HepG2 (cell line): ENCODE results near the gene OR10H1. TPM values are rescaled to one million over a fixed set of nuclear protein-coding genes. Genes with fewer than 3 reads are reported as not detected.

Experiments
- ATAC-seq: fragments of 200-7000 bp; cut with Tn5 transposase; 3 replicates; pipeline ENCODE4 v1.9.1; 2020; ENCODE audit warnings: mild to moderate bottlenecking, moderate library complexity
- BruUV-seq: library from RNA; stranded (reverse); fragments of 400-500 nt; replicated peaks from 2 replicates; lab custom pipeline; 2021; lab: Mats Ljungman, UMichigan
- CTCF ChIA-PET: fragments of 300-600 bp; formaldehyde crosslinking; extraction: SDS; loops from one replicate; lab custom pipeline; 2021; ENCODE audit warnings: low total read pairs, inconsistent platforms, low intra/inter-chr PET ratio; lab: Yijun Ruan, JAX
- POLR2A ChIA-PET: fragments of 350-600 bp; sonication (Branson Sonifier 250); formaldehyde crosslinking; loops from one replicate; lab custom pipeline; 2020; ENCODE audit warnings: antibody characterized with exemption, inconsistent platforms; lab: Yijun Ruan, JAX
- DNase-seq: peaks from one replicate; pipeline ENCODE4 v3.0.0-alpha.2; 2015; ENCODE audit warnings: low spot score
- FAIRE-seq: peaks from 3 replicates; lab custom pipeline; 2011; peaks lifted over from hg19 to GRCh38; lab: Jason Lieb, UNC
- H2AFZ ChIP-seq: one replicate; pipeline ENCODE4 v1.6.1; 2011; ENCODE audit warnings: low read length, inconsistent platforms
- H3K27ac ChIP-seq: fragments of 300-600 bp; 3 replicates; pipeline ENCODE4 v1.8.0; 2011; ENCODE audit warnings: mixed run types, mild to moderate bottlenecking, mixed read lengths, low read length, inconsistent platforms; ENCODE audit not compliant: insufficient read depth; ENCODE audit errors: extremely low read length
- H3K27me3 ChIP-seq, 2 experiments: fragments of 200-600 bp in 1 of 2; 2 replicates in 1 of 2; 3 replicates in 1 of 2; pipeline versions ENCODE4 v1.6.0 to v1.8.0; 2011; ENCODE audit warnings: low read length in 2 of 2, mild to moderate bottlenecking in 2 of 2, moderate library complexity in 2 of 2, inconsistent platforms in 1 of 2; ENCODE audit not compliant: insufficient read depth in 2 of 2, control insufficient read depth in 1 of 2
- H3K36me3 ChIP-seq, 2 experiments: fragments of 200-600 bp in 1 of 2; replicated peaks in 1 of 2; 2 replicates in 1 of 2; 3 replicates in 1 of 2; pipeline versions ENCODE4 v1.5.1 to v1.8.0; 2011; ENCODE audit warnings: low read length in 2 of 2, inconsistent platforms in 1 of 2; ENCODE audit not compliant: insufficient read depth in 2 of 2, control insufficient read depth in 1 of 2
- H3K4me1 ChIP-seq: 2 replicates; pipeline ENCODE4 v1.5.1; 2012; ENCODE audit warnings: low read length, inconsistent platforms; ENCODE audit not compliant: insufficient read depth
- H3K4me2 ChIP-seq: 2 replicates; pipeline ENCODE4 v1.6.0; 2011; ENCODE audit warnings: low read depth, low read length, inconsistent platforms
- H3K4me3 ChIP-seq, 3 experiments: fragments of 200-600 bp in 1 of 3; sonication (generic), shearing (Covaris generic) in 1 of 3; replicated peaks in 1 of 3; 2 replicates each; pipeline ENCODE4 v1.5.1; 2011 to 2016; ENCODE audit warnings: low read length in 3 of 3, inconsistent platforms in 2 of 3, low read depth in 2 of 3, mild to moderate bottlenecking in 2 of 3, control low read depth in 1 of 3, mixed read lengths in 1 of 3; ENCODE audit not compliant: insufficient read depth in 1 of 3
- H3K79me2 ChIP-seq: one replicate; pipeline ENCODE4 v1.6.1; 2011; ENCODE audit warnings: low read length, inconsistent platforms; ENCODE audit not compliant: insufficient read depth
- H3K9ac ChIP-seq: 2 replicates; pipeline ENCODE4 v1.6.0; 2011; ENCODE audit warnings: mild to moderate bottlenecking, low read depth, low read length, inconsistent platforms; ENCODE audit not compliant: insufficient read depth
- H3K9me3 ChIP-seq: 2 replicates; pipeline ENCODE4 v1.5.1; 2012; ENCODE audit warnings: mild to moderate bottlenecking, low read length
- H4K20me1 ChIP-seq: 2 replicates; pipeline ENCODE4 v1.6.0; 2011; ENCODE audit warnings: inconsistent platforms, mild to moderate bottlenecking, low read length, moderate library complexity; ENCODE audit not compliant: insufficient read depth
- CAMTA2 ChIP-seq: sonication (generic); formaldehyde crosslinking; IDR thresholded peaks from 2 replicates; pipeline ENCODE4 v1.4.0; 2020; ENCODE audit warnings: mild to moderate bottlenecking, missing genetic modification reagents, borderline replicate concordance
- HDAC6 ChIP-seq: fragments of 200-600 bp; sonication (generic); IDR thresholded peaks from 2 replicates; pipeline ENCODE4 v1.7.0; 2017; ENCODE audit warnings: mild to moderate bottlenecking, antibody characterized with exemption, low read length, low read depth
- HMG20A ChIP-seq: IDR thresholded peaks from 2 replicates; pipeline ENCODE4 v1.6.1; 2016; ENCODE audit warnings: borderline replicate concordance
- HMGA1 ChIP-seq: sonication (generic); formaldehyde crosslinking; conservative IDR thresholded peaks from 2 replicates; pipeline ENCODE4 v1.4.0; 2020; ENCODE audit warnings: missing genetic modification reagents
- KMT2A ChIP-seq: sonication (generic); formaldehyde crosslinking; IDR thresholded peaks from 2 replicates; pipeline ENCODE4 v1.4.0; 2020; ENCODE audit warnings: missing genetic modification reagents
- NRL ChIP-seq: sonication (generic); formaldehyde crosslinking; IDR thresholded peaks from 2 replicates; pipeline ENCODE4 v1.5.0; 2020; ENCODE audit warnings: missing genetic modification reagents, mild to moderate bottlenecking, moderate library complexity, borderline replicate concordance
- SOX13 ChIP-seq, 3 experiments: fragments of 450-650 bp in 1 of 3; sonication (generic) in 1 of 3; formaldehyde crosslinking in 1 of 3; IDR thresholded peaks in 2 of 3; conservative IDR thresholded peaks in 1 of 3; 2 replicates each; pipeline versions ENCODE4 v1.5.0 to v1.6.1; 2016 to 2020; ENCODE audit warnings: antibody characterized with exemption in 1 of 3, mild to moderate bottlenecking in 1 of 3, missing compliant biosample characterization in 1 of 3, missing genetic modification reagents in 1 of 3, moderate library complexity in 1 of 3
- ZBTB21 ChIP-seq: sonication (generic); formaldehyde crosslinking; IDR thresholded peaks from 2 replicates; pipeline ENCODE4 v1.4.0; 2020; ENCODE audit warnings: missing genetic modification reagents
- ZNF20 ChIP-seq: sonication (generic); formaldehyde crosslinking; IDR thresholded peaks from 2 replicates; pipeline ENCODE4 v1.4.0; 2020; ENCODE audit warnings: mild to moderate bottlenecking, moderate library complexity, missing genetic modification reagents
- ZNF232 ChIP-seq: sonication (generic); formaldehyde crosslinking; IDR thresholded peaks from 2 replicates; pipeline ENCODE4 v1.4.0; 2020; ENCODE audit warnings: missing genetic modification reagents, borderline replicate concordance
- ZNF24 ChIP-seq: fragments of 450-650 bp; IDR thresholded peaks from 2 replicates; pipeline ENCODE4 v1.6.1; 2017; ENCODE audit warnings: antibody characterized with exemption, mild to moderate bottlenecking
- ZNF616 ChIP-seq: sonication (generic); formaldehyde crosslinking; IDR thresholded peaks from 2 replicates; pipeline ENCODE4 v1.5.0; 2020; ENCODE audit warnings: low read depth, mild to moderate bottlenecking, missing genetic modification reagents
- ZNF746 ChIP-seq: sonication (generic); formaldehyde crosslinking; IDR thresholded peaks from 2 replicates; pipeline ENCODE4 v1.8.0; 2022; ENCODE audit warnings: mild to moderate bottlenecking, missing genetic modification reagents
- WGBS: methylation state at CpG from one replicate; pipeline ENCODE4 v1.1.6; 2017; ENCODE audit warnings: low lambda C conversion rate; 5-methylcytosine and 5-hydroxymethylcytosine counted together
- in situ Hi-C: cut with HindIII; loops from 2 replicates; pipeline ENCODE4 v1.10.0; 2017; ENCODE audit warnings: low pct_unique_long_range_greater_than_20kb; ENCODE audit not compliant: extremely low pct_ligation_motif_present
- intact Hi-C: fragments of 100-400 bp; cut with micrococcal nuclease; formaldehyde crosslinking; loops from one replicate; pipeline ENCODE4 v1.10.0; 2022; ENCODE audit not compliant: unreplicated experiment
- polyA plus RNA-seq, 8 experiments: library from polyadenylated mRNA; depleted of rRNA in 3 of 8; stranded (reverse) in 7 of 8; unstranded in 1 of 8; fragments of >200 nt; fragmentation: Illumina TruSeq in 4 of 8; extraction: Trizol in 4 of 8; gene quantifications; 2 replicates each; pipeline versions ENCODE4 v1.2.1 to v1.2.3, GENCODE V29; 2011 to 2016; ENCODE audit warnings: low read depth in 4 of 8, missing spikeins in 1 of 8, mixed read lengths in 1 of 8; ENCODE audit not compliant: insufficient read depth in 1 of 8
- total RNA-seq, 5 experiments: library from RNA; depleted of rRNA; stranded (reverse); fragments of >200 nt; fragmentation: Illumina TruSeq; extraction: Trizol; gene quantifications; 2 replicates each; pipeline ENCODE4 v1.2.3, GENCODE V29; 2016; ENCODE audit warnings: low read depth in 1 of 5
- TF ChIP-seq, protein P1 (sequence below): sonication (generic); formaldehyde crosslinking; IDR thresholded peaks from 2 replicates; pipeline ENCODE4 v1.5.0; 2020; ENCODE audit warnings: missing genetic modification reagents
- TF ChIP-seq, protein P2 (sequence below): sonication (generic); formaldehyde crosslinking; IDR thresholded peaks from 2 replicates; pipeline ENCODE4 v1.4.0; 2020; ENCODE audit warnings: missing genetic modification reagents, borderline replicate concordance
- TF ChIP-seq, protein P3 (sequence below), 2 experiments: sonication (generic) in 1 of 2; formaldehyde crosslinking in 1 of 2; IDR thresholded peaks; 2 replicates each; pipeline versions ENCODE4 v1.4.0 to v1.6.1; 2016 to 2020; ENCODE audit warnings: borderline replicate concordance in 1 of 2, low read depth in 1 of 2, mild to moderate bottlenecking in 1 of 2, missing genetic modification reagents in 1 of 2

Gene OR10H1
- total and polyA plus RNA-seq, 2 of the 13 experiments (the other 11 are each of a cell fraction or from before 2014, with no cell fraction given), result not detected

DNA sequence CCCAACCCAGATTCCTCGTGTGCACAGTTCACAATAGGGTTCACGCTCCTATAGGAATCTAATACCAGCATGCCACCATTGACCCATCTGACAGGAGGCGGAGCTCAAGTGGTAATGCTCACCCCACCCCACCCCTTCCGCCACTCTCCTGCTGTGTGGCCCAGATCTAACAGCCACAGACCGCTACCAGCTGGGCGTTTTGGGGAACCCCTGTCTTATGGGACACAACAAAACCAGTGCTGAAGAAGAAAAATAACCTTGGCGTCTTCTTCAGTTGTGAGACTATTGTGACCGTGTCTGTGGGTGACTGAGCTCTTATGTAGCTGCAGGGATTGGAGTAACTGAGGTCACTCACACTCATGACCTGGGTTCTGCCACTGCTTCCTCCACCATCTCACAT, 5.2 kb upstream of the OR10H1 start:
- no TSS peak for BruUV-seq
- H3K79me2 ChIP-seq, result no peaks in the 10 kb centered on the region
- no peaks in the 10 kb centered on the region for H3K36me3 ChIP-seq
- TF ChIP-seq HMGA1, result no peak
- TF ChIP-seq, protein P1, sequence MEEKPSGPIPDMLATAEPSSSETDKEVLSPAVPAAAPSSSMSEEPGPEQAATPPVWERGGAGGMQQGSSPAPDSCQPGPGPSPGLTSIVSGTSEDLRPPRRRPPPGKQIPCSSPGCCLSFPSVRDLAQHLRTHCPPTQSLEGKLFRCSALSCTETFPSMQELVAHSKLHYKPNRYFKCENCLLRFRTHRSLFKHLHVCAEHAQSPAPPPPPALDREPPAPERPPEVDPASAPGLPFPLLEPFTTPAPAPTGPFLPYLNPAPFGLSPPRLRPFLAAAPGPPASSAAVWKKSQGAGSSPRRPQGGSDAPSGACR (CRISPR knock-in tag), result no peak
- TF ChIP-seq CAMTA2 (CRISPR knock-in tag), result no peak
- TF ChIP-seq HDAC6, result no peak
- no peak for TF ChIP-seq ZNF616 (CRISPR knock-in tag)
- no peak for TF ChIP-seq ZNF24
- TF ChIP-seq, protein P2, sequence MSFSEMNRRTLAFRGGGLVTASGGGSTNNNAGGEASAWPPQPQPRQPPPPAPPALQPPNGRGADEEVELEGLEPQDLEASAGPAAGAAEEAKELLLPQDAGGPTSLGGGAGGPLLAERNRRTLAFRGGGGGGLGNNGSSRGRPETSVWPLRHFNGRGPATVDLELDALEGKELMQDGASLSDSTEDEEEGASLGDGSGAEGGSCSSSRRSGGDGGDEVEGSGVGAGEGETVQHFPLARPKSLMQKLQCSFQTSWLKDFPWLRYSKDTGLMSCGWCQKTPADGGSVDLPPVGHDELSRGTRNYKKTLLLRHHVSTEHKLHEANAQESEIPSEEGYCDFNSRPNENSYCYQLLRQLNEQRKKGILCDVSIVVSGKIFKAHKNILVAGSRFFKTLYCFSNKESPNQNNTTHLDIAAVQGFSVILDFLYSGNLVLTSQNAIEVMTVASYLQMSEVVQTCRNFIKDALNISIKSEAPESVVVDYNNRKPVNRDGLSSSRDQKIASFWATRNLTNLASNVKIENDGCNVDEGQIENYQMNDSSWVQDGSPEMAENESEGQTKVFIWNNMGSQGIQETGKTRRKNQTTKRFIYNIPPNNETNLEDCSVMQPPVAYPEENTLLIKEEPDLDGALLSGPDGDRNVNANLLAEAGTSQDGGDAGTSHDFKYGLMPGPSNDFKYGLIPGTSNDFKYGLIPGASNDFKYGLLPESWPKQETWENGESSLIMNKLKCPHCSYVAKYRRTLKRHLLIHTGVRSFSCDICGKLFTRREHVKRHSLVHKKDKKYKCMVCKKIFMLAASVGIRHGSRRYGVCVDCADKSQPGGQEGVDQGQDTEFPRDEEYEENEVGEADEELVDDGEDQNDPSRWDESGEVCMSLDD, result no peak
- TF ChIP-seq KMT2A (CRISPR knock-in tag), result no peak
- no peak for TF ChIP-seq SOX13 (IDR thresholded peaks at IDR 0.05)
- no peak for TF ChIP-seq SOX13 (CRISPR knock-in tag; conservative IDR thresholded peaks at IDR 0.05 in 1 of 2, IDR thresholded peaks at IDR 0.05 in 1 of 2)
- TF ChIP-seq, protein P3, sequence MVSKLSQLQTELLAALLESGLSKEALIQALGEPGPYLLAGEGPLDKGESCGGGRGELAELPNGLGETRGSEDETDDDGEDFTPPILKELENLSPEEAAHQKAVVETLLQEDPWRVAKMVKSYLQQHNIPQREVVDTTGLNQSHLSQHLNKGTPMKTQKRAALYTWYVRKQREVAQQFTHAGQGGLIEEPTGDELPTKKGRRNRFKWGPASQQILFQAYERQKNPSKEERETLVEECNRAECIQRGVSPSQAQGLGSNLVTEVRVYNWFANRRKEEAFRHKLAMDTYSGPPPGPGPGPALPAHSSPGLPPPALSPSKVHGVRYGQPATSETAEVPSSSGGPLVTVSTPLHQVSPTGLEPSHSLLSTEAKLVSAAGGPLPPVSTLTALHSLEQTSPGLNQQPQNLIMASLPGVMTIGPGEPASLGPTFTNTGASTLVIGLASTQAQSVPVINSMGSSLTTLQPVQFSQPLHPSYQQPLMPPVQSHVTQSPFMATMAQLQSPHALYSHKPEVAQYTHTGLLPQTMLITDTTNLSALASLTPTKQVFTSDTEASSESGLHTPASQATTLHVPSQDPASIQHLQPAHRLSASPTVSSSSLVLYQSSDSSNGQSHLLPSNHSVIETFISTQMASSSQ (IDR thresholded peaks at IDR 0.05; ENCODE audit: low read depth), result no peak
- TF ChIP-seq, protein P3 (CRISPR knock-in tag; IDR thresholded peaks at IDR 0.05; ENCODE audit: borderline replicate concordance), result no peak
- TF ChIP-seq NRL, result no peak
- TF ChIP-seq ZNF20 (CRISPR knock-in tag), result no peak
- TF ChIP-seq ZBTB21 (CRISPR knock-in tag), result no peak
- no peak for TF ChIP-seq HMG20A
- TF ChIP-seq ZNF232 (CRISPR knock-in tag), result no peak
- TF ChIP-seq ZNF746, result no peak
- intact Hi-C loops (no loop called here), in situ Hi-C loops (no loop called here)
- no peak overlapping the region for H2AFZ ChIP-seq
- no peaks in the 10 kb centered on the region for H4K20me1 ChIP-seq
- no peaks in the 10 kb centered on the region for H3K4me1 ChIP-seq
- no peak overlapping the region for H3K4me2 ChIP-seq
- no peak overlapping the region for H3K9ac ChIP-seq
- ChIA-PET CTCF (no interaction called here), POLR2A (no interaction called here)
- H3K27me3 ChIP-seq, result peaks cover 0 to 7% of the 10 kb centered on the region in 2 experiments; a peak in 1 of 5 replicates
- FAIRE-seq, result no peak
- 59% methylated on average over 8 of the region's 8 CpGs for WGBS
- no peak for ATAC-seq
- DNase-seq, result no peak
- no peaks in the 10 kb centered on the region for H3K9me3 ChIP-seq
- H3K4me3 ChIP-seq, result no peak overlapping the region
- H3K27ac ChIP-seq, result no peak overlapping the region
